Right lobe of liver (tissue), 4 donors: ENCODE measurements around the gene SALL1.
A peak's percentile ranks its signal among the peaks of the same experiment; 100 is the strongest.

Experiments
- CTCF ChIP-seq, 4 donors: fragments of 200-600 bp in 3 of 4; fragments of 450-650 bp in 1 of 4; IDR thresholded peaks; one replicate each; pipeline versions ENCODE4 v1.5.1 to v1.8.0; 2016 to 2022; ENCODE audit warnings: antibody characterized with exemption in 4 of 4, mild to moderate bottlenecking in 2 of 4
- POLR2A ChIP-seq: fragments of 450-650 bp; IDR thresholded peaks from one replicate; pipeline ENCODE4 v1.6.1; 2017; ENCODE audit warnings: antibody characterized with exemption, mild to moderate bottlenecking
- donor health status: DM: no; HTN: no; CAD: no.
- donor health status: DM: no; HTN: no; CAD: no.
- donor health status: DM: no; HTN: yes; CAD: no.

GRCh38 chr16:51151435-51151960 lies 428 bp upstream of the SALL1 start:
- peak; percentile 82 for TF ChIP-seq POLR2A
- TF ChIP-seq CTCF (IDR thresholded peaks at IDR 0.05): no peak
